ENCODE data around the gene CCL19.

DNA sequence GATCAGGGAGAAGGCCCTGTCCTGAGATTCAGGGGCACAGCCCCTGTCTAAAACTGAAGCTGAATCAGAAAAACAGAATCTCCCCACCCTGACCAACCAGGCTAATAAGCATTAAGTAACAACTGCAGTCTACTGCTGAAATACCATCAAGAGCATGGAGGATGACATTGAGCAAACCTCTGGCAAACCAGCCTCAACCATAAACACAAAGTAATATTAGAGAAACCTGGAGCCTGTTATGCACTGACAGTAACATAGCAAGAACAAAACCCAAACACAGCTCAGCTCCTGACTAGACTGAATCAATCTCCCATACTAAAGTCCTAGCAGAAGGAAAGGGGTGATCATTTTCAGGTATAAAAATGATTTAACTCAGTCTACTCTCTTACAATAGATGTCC lies 43.6 kb upstream of the CCL19 start:
- TF ChIP-seq CTCF (IDR thresholded peaks at IDR 0.05; ENCODE audit: insufficient read depth, low read length, poor library complexity, severe bottlenecking) (no peak), EZH2phosphoT487 (conservative IDR thresholded peaks at IDR 0.05; ENCODE audit: low read length) (no peak)

Measured in SU-DHL-6 (cell line).